OCI-LY3 (cell line): ENCODE measurements around the gene IL17RB.

Source experiments
- H2AFZ ChIP-seq: fragments of 200-600, 300-600 bp; shearing (Covaris generic); 2 replicates; pipeline ENCODE4 v1.6.0; 2014; ENCODE audit warnings: antibody characterized with exemption, low read depth, low read length
- H3K27ac ChIP-seq: fragments of 200-600, 300-600 bp; sonication (generic); 2 replicates; pipeline ENCODE4 v1.5.1; 2014; ENCODE audit warnings: mild to moderate bottlenecking, low read length, moderate library complexity, mixed read lengths
- H3K27me3 ChIP-seq: fragments of 200-600, 300-600 bp; sonication (generic); 2 replicates; pipeline ENCODE4 v1.6.1; 2014; ENCODE audit warnings: low read depth, low read length, mixed read lengths
- H3K36me3 ChIP-seq: fragments of 200-600, 300-600 bp; sonication (generic); replicated peaks from 2 replicates; pipeline ENCODE3; 2014; ENCODE audit warnings: low read depth, low read length, mixed read lengths
- H3K4me1 ChIP-seq: fragments of 300-600, 200-600 bp; sonication (generic); 2 replicates; pipeline ENCODE4 v1.6.1; 2014; ENCODE audit warnings: low read length, mixed read lengths
- H3K4me2 ChIP-seq: fragments of 200-600, 300-600 bp; sonication (generic); 2 replicates; pipeline ENCODE4 v1.6.1; 2014; ENCODE audit warnings: low read length, mixed read lengths
- H3K4me3 ChIP-seq: fragments of 300-600, 200-600 bp; sonication (generic); 2 replicates; pipeline ENCODE4 v1.5.1; 2014; ENCODE audit warnings: antibody characterized with exemption, mild to moderate bottlenecking, low read length, moderate library complexity
- H3K79me2 ChIP-seq: fragments of 300-600, 200-600 bp; shearing (Covaris generic); 2 replicates; pipeline ENCODE4 v1.6.1; 2014; ENCODE audit warnings: mild to moderate bottlenecking, low read length, mixed read lengths
- H3K9ac ChIP-seq: fragments of 300-600, 200-600 bp; shearing (Covaris generic); 2 replicates; pipeline ENCODE4 v1.6.0; 2014; ENCODE audit warnings: mild to moderate bottlenecking, low read length, moderate library complexity
- H3K9me3 ChIP-seq: fragments of 200-600, 300-600 bp; shearing (Covaris generic); 2 replicates; pipeline ENCODE4 v1.6.1; 2014; ENCODE audit warnings: low read length, mixed read lengths; ENCODE audit not compliant: insufficient read depth
- H4K20me1 ChIP-seq: fragments of 200-600, 300-600 bp; sonication (generic); 2 replicates; pipeline ENCODE4 v1.6.1; 2016; ENCODE audit warnings: low read length, mixed read lengths; ENCODE audit not compliant: insufficient read depth
- CTCF ChIP-seq: fragments of 200-600, 300-600 bp; sonication (generic); IDR thresholded peaks from 2 replicates; pipeline ENCODE4 v1.5.1; 2014; ENCODE audit warnings: antibody characterized with exemption, low read length, low read depth
- EZH2phosphoT487 ChIP-seq: fragments of 200-600 bp; shearing (Covaris generic); IDR thresholded peaks from 2 replicates; pipeline ENCODE4 v1.6.1; 2018; ENCODE audit warnings: antibody characterized with exemption, mixed run types, low read depth

IL17RB gene

GRCh38 chr3:53846134-53846850 lies at the start of gene IL17RB, which contains the start of gene CHDH:
IL17RB (plus strand) TSS chr3:53846568; CDS start chr3:53846589, 21 bp downstream.
CHDH (minus strand) TSS chr3:53846419; CDS start chr3:53824008, 22,411 bp downstream.
- peak within 1 kb of the TSS; percentile 87 for H3K4me2 ChIP-seq
- no peaks in the 10 kb centered on the region for H3K36me3 ChIP-seq
- H2AFZ ChIP-seq: peak within 1 kb of the TSS; percentile 83
- peaks cover 36% of the 10 kb centered on the region for H3K4me1 ChIP-seq
- no peaks in the 10 kb centered on the region for H4K20me1 ChIP-seq
- no peak within 1 kb of the TSS for H3K27ac ChIP-seq
- H3K9ac ChIP-seq: peak within 1 kb of the TSS; percentile 86
- TF ChIP-seq EZH2phosphoT487: no peak
- no peak for TF ChIP-seq CTCF
- peak within 1 kb of the TSS; percentile 88 for H3K4me3 ChIP-seq
- no peaks in the 10 kb centered on the region for H3K79me2 ChIP-seq
- no peaks in the 10 kb centered on the region for H3K27me3 ChIP-seq
- no peaks in the 10 kb centered on the region for H3K9me3 ChIP-seq

- Histone ChIP-seq H3K9ac (no peak overlapping the region), H3K4me2 (no peak overlapping the region), H3K36me3 (no peaks in the 10 kb centered on the region), H3K4me1 (no peaks in the 10 kb centered on the region), H2AFZ (no peak overlapping the region), H3K27ac (no peak overlapping the region), H3K4me3 (no peak overlapping the region), H3K79me2 (no peaks in the 10 kb centered on the region), H3K9me3 (no peaks in the 10 kb centered on the region), H3K27me3 (no peaks in the 10 kb centered on the region), H4K20me1 (no peaks in the 10 kb centered on the region)
- no peak for TF ChIP-seq EZH2phosphoT487
- no peak for TF ChIP-seq CTCF
These were observed 48.2 kb upstream of the IL17RB start for GRCh38 chr3:53798144-53798543.

GRCh38 chr3:53799338-53799865 lies 47.0 kb upstream of the IL17RB start:
- H3K4me3 ChIP-seq: no peak overlapping the region
- H2AFZ ChIP-seq: no peak overlapping the region
- no peak overlapping the region for H3K9ac ChIP-seq
- H3K36me3 ChIP-seq: no peaks in the 10 kb centered on the region
- TF ChIP-seq EZH2phosphoT487: no peak
- no peak for TF ChIP-seq CTCF
- H3K79me2 ChIP-seq: no peaks in the 10 kb centered on the region
- H3K9me3 ChIP-seq: no peaks in the 10 kb centered on the region
- H3K4me2 ChIP-seq: no peak overlapping the region
- no peaks in the 10 kb centered on the region for H4K20me1 ChIP-seq
- no peak overlapping the region for H3K27ac ChIP-seq
- no peaks in the 10 kb centered on the region for H3K27me3 ChIP-seq
- H3K4me1 ChIP-seq: no peaks in the 10 kb centered on the region

- H3K27me3 ChIP-seq: no peaks in the 10 kb centered on the region
- TF ChIP-seq CTCF: no peak
- TF ChIP-seq EZH2phosphoT487: no peak
- H3K27ac ChIP-seq: no peak overlapping the region
- no peaks in the 10 kb centered on the region for H4K20me1 ChIP-seq
- no peaks in the 10 kb centered on the region for H3K4me1 ChIP-seq
- no peaks in the 10 kb centered on the region for H3K36me3 ChIP-seq
- no peak overlapping the region for H3K9ac ChIP-seq
- no peaks in the 10 kb centered on the region for H3K79me2 ChIP-seq
- H3K4me2 ChIP-seq: no peak overlapping the region
- no peak overlapping the region for H3K4me3 ChIP-seq
- H3K9me3 ChIP-seq: no peaks in the 10 kb centered on the region
- H2AFZ ChIP-seq: no peak overlapping the region
These were observed 46.1 kb upstream of the IL17RB start for GRCh38 chr3:53800041-53800906.
